Measurements from ENCODE around the gene AKAP14. TPM values are rescaled to one million over a fixed set of nuclear protein-coding genes. Genes with fewer than 3 reads are reported as not detected.
"Not testable (repeated sequence)": the region's sequence is repeated elsewhere in the genome, so short reads cannot be mapped to it uniquely, and the experiment has no call there.

AKAP14 gene
- total RNA-seq, 1 donor from 2014 or later: not detected

DNA sequence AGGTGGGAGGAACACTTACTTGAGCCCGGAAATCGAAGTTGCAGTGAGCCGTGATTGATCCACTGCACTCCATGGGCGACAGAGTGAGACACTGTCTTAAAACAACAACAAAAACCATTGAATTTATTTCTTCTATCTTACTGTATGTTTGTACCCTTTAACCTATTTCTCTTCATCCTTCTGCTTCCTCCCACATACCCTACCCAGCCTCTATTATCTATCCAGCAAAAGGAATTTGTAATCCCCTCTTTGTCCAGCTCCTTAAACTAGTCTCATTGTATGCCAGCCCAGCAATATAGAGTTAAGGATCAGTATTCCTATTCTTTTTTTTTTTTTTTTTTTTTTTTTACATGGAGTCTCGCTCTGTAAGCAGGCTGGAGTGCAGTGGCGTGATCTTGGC, 49.8 kb downstream of the AKAP14 start:
- DNase-seq (ENCODE audit: extremely low spot score, unreplicated experiment): no peak
- Mint-ChIP-seq H3K27ac (ENCODE audit: unreplicated experiment) (no peak overlapping the region), H3K36me3 (ENCODE audit: unreplicated experiment) (no peaks in the 10 kb centered on the region), H3K4me3 (ENCODE audit: unreplicated experiment) (no peak overlapping the region), H3K27me3 (ENCODE audit: unreplicated experiment) (peaks cover 2% of the 10 kb centered on the region), H3K4me1 (ENCODE audit: unreplicated experiment) (peaks cover 16% of the 10 kb centered on the region), H3K9me3 (ENCODE audit: unreplicated experiment) (no peaks in the 10 kb centered on the region)
- TF ChIP-seq, protein P1, sequence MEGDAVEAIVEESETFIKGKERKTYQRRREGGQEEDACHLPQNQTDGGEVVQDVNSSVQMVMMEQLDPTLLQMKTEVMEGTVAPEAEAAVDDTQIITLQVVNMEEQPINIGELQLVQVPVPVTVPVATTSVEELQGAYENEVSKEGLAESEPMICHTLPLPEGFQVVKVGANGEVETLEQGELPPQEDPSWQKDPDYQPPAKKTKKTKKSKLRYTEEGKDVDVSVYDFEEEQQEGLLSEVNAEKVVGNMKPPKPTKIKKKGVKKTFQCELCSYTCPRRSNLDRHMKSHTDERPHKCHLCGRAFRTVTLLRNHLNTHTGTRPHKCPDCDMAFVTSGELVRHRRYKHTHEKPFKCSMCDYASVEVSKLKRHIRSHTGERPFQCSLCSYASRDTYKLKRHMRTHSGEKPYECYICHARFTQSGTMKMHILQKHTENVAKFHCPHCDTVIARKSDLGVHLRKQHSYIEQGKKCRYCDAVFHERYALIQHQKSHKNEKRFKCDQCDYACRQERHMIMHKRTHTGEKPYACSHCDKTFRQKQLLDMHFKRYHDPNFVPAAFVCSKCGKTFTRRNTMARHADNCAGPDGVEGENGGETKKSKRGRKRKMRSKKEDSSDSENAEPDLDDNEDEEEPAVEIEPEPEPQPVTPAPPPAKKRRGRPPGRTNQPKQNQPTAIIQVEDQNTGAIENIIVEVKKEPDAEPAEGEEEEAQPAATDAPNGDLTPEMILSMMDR (IDR thresholded peaks at IDR 0.05): no peak

DNA sequence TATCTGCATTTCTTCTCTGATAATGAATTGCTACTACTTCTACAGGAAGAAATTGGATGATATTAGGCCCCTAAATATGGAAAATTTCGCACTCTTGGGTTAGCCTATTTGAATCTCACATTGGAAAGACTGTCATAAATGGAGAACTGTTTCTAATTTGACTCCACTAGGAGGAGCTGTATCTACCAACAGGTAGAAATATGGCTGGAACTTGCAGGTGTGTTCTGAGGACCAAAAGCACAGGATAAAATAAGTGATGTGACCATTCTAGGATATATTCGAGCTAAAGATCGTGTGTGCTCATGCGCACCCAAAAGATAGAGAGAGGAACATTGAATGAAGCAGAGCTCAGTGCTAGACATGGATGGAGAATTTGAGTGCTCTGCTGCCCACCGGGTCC, 52.7 kb downstream of the AKAP14 start:
- no peaks in the 10 kb centered on the region for H3K9me3 Mint-ChIP-seq (ENCODE audit: unreplicated experiment)
- H3K27me3 Mint-ChIP-seq (ENCODE audit: unreplicated experiment): peaks cover 8% of the 10 kb centered on the region
- peaks cover 3% of the 10 kb centered on the region for H3K4me1 Mint-ChIP-seq (ENCODE audit: unreplicated experiment)
- TF ChIP-seq, protein P1 (IDR thresholded peaks at IDR 0.05): no peak
- no peak overlapping the region for H3K27ac Mint-ChIP-seq (ENCODE audit: unreplicated experiment)
- DNase-seq (ENCODE audit: extremely low spot score, unreplicated experiment): no peak
- no peaks in the 10 kb centered on the region for H3K36me3 Mint-ChIP-seq (ENCODE audit: unreplicated experiment)
- no peak overlapping the region for H3K4me3 Mint-ChIP-seq (ENCODE audit: unreplicated experiment)

DNA sequence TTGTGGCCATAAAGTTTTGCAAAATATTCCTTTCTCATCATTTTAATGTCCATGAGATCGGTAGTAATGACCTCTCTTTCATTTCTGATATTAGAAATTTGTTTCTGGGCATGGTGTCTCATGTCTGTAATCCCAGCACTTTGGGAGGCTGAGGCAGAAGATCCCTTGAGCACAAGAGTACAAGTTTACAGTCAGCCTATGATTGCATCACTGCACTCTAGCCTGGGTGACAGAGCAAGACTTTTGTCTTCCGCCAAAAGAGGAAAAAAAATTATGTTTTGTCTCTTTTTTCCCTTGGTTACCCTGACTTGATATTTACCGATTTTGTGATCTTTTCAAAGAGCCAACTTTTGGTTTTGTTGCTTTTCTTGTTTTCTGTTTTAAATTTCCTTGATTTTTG, 58.7 kb downstream of the AKAP14 start:
- peaks cover 3% of the 10 kb centered on the region for H3K9me3 Mint-ChIP-seq (ENCODE audit: unreplicated experiment)
- no peak overlapping the region for H3K27ac Mint-ChIP-seq (ENCODE audit: unreplicated experiment)
- TF ChIP-seq, protein P1 (IDR thresholded peaks at IDR 0.05): no peak
- no peaks in the 10 kb centered on the region for H3K36me3 Mint-ChIP-seq (ENCODE audit: unreplicated experiment)
- H3K4me1 Mint-ChIP-seq (ENCODE audit: unreplicated experiment): no peaks in the 10 kb centered on the region
- peaks cover 20% of the 10 kb centered on the region for H3K27me3 Mint-ChIP-seq (ENCODE audit: unreplicated experiment)
- no peak for DNase-seq (ENCODE audit: extremely low spot score, unreplicated experiment)
- H3K4me3 Mint-ChIP-seq (ENCODE audit: unreplicated experiment): no peak overlapping the region

DNA sequence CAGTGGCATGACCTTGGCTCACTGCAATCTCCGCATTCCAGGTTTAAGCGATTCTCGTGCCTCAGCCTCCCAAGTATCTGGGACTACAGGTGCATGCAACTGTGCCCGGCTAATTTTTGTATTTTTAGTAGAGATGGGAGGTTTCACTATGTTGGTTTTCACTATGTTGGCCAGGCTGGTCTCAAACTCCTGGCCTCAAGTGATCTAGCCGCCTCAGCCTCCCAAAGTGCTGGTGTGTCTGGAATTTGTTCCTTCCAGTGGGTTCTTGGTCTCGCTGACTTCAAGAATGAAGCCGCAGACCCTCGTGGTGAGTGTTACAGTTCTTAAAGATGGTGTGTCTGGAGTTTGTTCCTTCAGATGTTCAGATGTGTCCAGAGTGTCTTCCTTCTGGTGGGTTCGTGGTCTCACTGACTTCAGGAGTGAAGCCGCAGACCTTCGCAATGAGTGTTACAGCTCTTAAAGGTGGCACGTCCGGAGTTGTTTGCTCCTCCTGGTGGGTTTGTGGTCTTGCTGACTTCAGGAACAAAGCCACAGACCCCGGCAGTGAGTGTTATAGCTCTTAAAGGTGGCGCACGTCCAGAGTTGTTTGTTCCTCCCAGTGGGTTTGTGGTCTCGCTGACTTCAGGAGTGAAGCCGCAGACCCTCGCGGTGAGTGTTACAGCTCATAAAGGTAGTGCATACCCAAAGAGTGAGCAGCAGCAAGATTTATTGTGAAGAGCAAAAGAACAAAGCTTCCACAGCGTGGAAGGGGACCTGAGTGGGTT, 60.3 kb downstream of the AKAP14 start:
- peaks cover 20% of the 10 kb centered on the region for H3K27me3 Mint-ChIP-seq (ENCODE audit: unreplicated experiment)
- not testable (repeated sequence) for H3K27ac Mint-ChIP-seq (ENCODE audit: unreplicated experiment); H3K4me3 Mint-ChIP-seq (ENCODE audit: unreplicated experiment); DNase-seq (ENCODE audit: extremely low spot score, unreplicated experiment); H3K36me3 Mint-ChIP-seq (ENCODE audit: unreplicated experiment); H3K4me1 Mint-ChIP-seq (ENCODE audit: unreplicated experiment); H3K9me3 Mint-ChIP-seq (ENCODE audit: unreplicated experiment)

DNA sequence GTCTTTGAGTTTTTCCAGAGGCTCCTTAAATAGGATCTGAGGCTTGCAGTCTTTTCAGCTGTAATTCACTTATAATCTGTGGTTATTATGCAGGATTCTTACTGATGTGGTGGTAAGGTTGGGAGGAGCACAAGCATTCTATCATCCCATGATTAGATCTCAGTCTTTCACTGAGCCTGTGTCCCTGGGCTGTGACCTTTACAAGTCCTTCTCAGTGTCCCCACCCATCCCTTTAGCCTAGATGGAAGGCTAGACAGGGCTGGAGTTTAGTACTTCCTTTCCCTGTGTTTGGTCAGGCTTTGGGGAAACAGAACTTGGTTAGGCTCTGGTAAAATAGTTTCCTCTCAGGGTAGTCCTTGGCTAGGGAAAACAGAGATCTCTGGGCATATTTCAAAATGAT, 64.9 kb downstream of the AKAP14 start:
- Mint-ChIP-seq H3K4me1 (ENCODE audit: unreplicated experiment) (no peaks in the 10 kb centered on the region), H3K27me3 (ENCODE audit: unreplicated experiment) (peaks cover 3% of the 10 kb centered on the region), H3K4me3 (ENCODE audit: unreplicated experiment) (no peak overlapping the region), H3K27ac (ENCODE audit: unreplicated experiment) (no peak overlapping the region), H3K9me3 (ENCODE audit: unreplicated experiment) (peaks cover 3% of the 10 kb centered on the region), H3K36me3 (ENCODE audit: unreplicated experiment) (no peaks in the 10 kb centered on the region)
- no peak for DNase-seq (ENCODE audit: extremely low spot score, unreplicated experiment)
- TF ChIP-seq, protein P1 (IDR thresholded peaks at IDR 0.05): no peak

DNA sequence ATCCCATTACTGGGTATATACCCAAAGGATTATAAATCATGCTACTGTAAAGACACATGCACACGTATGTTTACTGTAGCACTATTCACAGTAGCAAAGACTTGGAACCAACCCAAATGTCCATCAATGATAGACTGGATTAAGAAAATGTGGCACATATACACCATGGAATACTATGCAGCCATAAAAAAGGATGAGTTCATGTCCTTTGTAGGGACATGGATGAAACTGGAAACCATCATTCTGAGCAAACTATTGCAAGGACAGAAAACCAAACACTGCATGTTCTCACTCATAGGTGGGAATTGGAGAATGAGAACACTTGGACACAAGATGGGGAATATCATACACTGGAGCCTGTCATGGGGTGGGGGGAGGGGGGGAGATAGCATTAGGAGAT, 71.1 kb downstream of the AKAP14 start:
- H3K27me3 Mint-ChIP-seq (ENCODE audit: unreplicated experiment); H3K27ac Mint-ChIP-seq (ENCODE audit: unreplicated experiment); H3K9me3 Mint-ChIP-seq (ENCODE audit: unreplicated experiment); H3K4me1 Mint-ChIP-seq (ENCODE audit: unreplicated experiment); H3K4me3 Mint-ChIP-seq (ENCODE audit: unreplicated experiment); H3K36me3 Mint-ChIP-seq (ENCODE audit: unreplicated experiment); DNase-seq (ENCODE audit: extremely low spot score, unreplicated experiment): not testable (repeated sequence)

Other genes starting within 250 kb of the AKAP14 start
- gene SEPTIN6, start 202.7 kb upstream of the AKAP14 start, total RNA-seq: 53.8 and 56.2 TPM in 2 replicates
- gene SOWAHD, start 137.3 kb upstream of the AKAP14 start, total RNA-seq: 1.1 and 1.5 TPM in 2 replicates
- 1,616 and 1,617 TPM in 2 replicates for gene RPL39, start 104.3 kb upstream of the AKAP14 start, total RNA-seq
- 8.3 and 12.4 TPM in 2 replicates for gene UPF3B, start 42.9 kb upstream of the AKAP14 start, total RNA-seq
- 13.3 and 13.5 TPM in 2 replicates for gene RNF113A, start 24.2 kb upstream of the AKAP14 start, total RNA-seq
- 85.4 and 87.8 TPM in 2 replicates for gene NDUFA1, start 24.1 kb upstream of the AKAP14 start, total RNA-seq
- 8.3 and 9.7 TPM in 2 replicates for gene NKAP, start 47.9 kb downstream of the AKAP14 start, total RNA-seq
- gene RHOXF2B, start 181.8 kb downstream of the AKAP14 start, total RNA-seq: not detected in 2 replicates
- gene RHOXF1, start 220.0 kb downstream of the AKAP14 start, total RNA-seq: not detected in 2 replicates

Data from osteocyte (in vitro differentiated cells).